ENCODE results near the gene METAP2.

- TF ChIP-seq CTCF (IDR thresholded peaks at IDR 0.05) = no peak
- no peak for TF ChIP-seq POLR2A (IDR thresholded peaks at IDR 0.05)
These were observed 48.7 kb downstream of the METAP2 start for GRCh38 chr12:95522692-95523091.
